Esophagus (tissue), 2 donors: ENCODE measurements around the gene THRAP3. TPM values are rescaled to one million over a fixed set of nuclear protein-coding genes. Genes with fewer than 3 reads are reported as not detected.
A peak's percentile ranks its signal among the peaks of the same experiment; 100 is the strongest.

Source experiments
- H3K27ac ChIP-seq, 2 donors: one replicate each; pipeline ENCODE4 v1.5.1; 2013; ENCODE audit warnings: low read depth in 2 of 2, mild to moderate bottlenecking in 2 of 2, inconsistent platforms in 1 of 2, low read length in 1 of 2, moderate library complexity in 1 of 2
- H3K27me3 ChIP-seq, 2 donors: one replicate each; pipeline ENCODE4 v1.6.1; 2013; ENCODE audit warnings: low read length in 2 of 2, control low read depth in 1 of 2, mild to moderate bottlenecking in 1 of 2; ENCODE audit not compliant: insufficient read depth in 2 of 2, control insufficient read depth in 1 of 2
- H3K36me3 ChIP-seq, 2 donors: one replicate each; pipeline ENCODE4 v1.6.1; 2013; ENCODE audit warnings: low read length in 1 of 2; ENCODE audit not compliant: control insufficient read depth in 2 of 2, insufficient read depth in 2 of 2
- H3K4me1 ChIP-seq, 2 donors: one replicate each; pipeline ENCODE4 v1.6.1; 2013; ENCODE audit warnings: low read length in 1 of 2; ENCODE audit not compliant: control insufficient read depth in 2 of 2, insufficient read depth in 2 of 2
- H3K4me3 ChIP-seq, 2 donors: one replicate each; pipeline ENCODE4 v1.5.1; 2013; ENCODE audit warnings: low read length in 2 of 2, mild to moderate bottlenecking in 2 of 2, low read depth in 1 of 2, moderate library complexity in 1 of 2
- H3K9me3 ChIP-seq, 2 donors: one replicate each; pipeline ENCODE4 v1.6.1; 2013; ENCODE audit warnings: mild to moderate bottlenecking in 2 of 2, low read depth in 1 of 2, low read length in 1 of 2, moderate library complexity in 1 of 2; ENCODE audit not compliant: control insufficient read depth in 2 of 2, insufficient read depth in 1 of 2
- WGBS, 2 donors: extraction: QIAGEN DNeasy Blood & Tissue Kit; methylation state at CpG; one replicate each; pipeline ENCODE4 v1.1.7; 2013; 5-methylcytosine and 5-hydroxymethylcytosine counted together
- polyA plus RNA-seq, 2 donors: library from polyadenylated mRNA; stranded (reverse); fragments of 200-250 nt; gene quantifications; one replicate each; pipeline ENCODE4 v1.2.3, GENCODE V29; 2013
- donor health status: healthy with polysubstance abuse.
- donor health status: Bipolar disorder and iron deficiency.

Gene THRAP3
- polyA plus RNA-seq = 10 to 100 TPM; 19.5 to 30.8 TPM

DNA sequence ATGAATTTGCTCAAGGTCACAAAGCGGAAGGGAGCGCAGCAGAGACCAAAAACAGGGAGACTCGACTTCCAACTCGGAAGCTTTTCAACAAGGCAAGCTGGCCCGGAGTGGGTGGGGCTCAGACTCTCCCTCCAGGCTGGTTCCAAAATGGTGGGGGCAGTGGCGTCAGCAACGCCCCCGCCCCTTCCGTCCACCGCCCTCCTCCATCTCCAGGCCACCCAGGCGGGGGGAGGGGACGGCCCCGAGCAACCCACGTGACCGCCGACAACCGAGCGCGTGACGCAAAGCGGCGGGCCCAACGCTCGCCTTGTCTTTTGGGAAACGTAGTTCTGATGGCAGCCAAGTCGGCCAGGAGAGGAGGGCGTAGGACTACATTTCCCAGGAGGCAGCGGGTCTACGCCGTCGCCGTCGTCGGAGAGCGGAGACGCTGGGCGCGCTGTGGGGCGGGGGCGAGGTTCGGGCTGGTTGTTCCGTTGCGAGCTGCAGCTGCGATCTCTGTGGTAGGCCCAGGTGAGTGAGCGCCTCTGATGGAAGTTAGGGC is at the start of gene THRAP3:
TSS of gene THRAP3 (plus strand) at position 448 of the 541 bp plus-strand sequence. CDS start 58,121 bp downstream, outside the sequence.
- WGBS, 2 donors = 0 to 1% methylated on average over 43 to 45 of the region's 45 CpGs
- peak within 1 kb of the TSS; percentile 62 to 67 for H3K4me3 ChIP-seq
- H3K4me1 ChIP-seq = no peaks in the 10 kb centered on the region
- peak within 1 kb of the TSS; percentile 98 to 99 for H3K27ac ChIP-seq
- no peaks in the 10 kb centered on the region for H3K27me3 ChIP-seq
- no peaks in the 10 kb centered on the region for H3K9me3 ChIP-seq
- H3K36me3 ChIP-seq = peaks cover 0 to 4% of the 10 kb centered on the region in 2 donors

GRCh38 chr1:36174713-36175112 is 49.5 kb upstream of the THRAP3 start:
- H3K4me1 ChIP-seq = peaks cover 8 to 10% of the 10 kb centered on the region in 2 donors
- peak overlapping the region in 1 of 2 donors; percentile 5 for H3K27ac ChIP-seq
- no peak overlapping the region for H3K4me3 ChIP-seq
- H3K27me3 ChIP-seq = no peaks in the 10 kb centered on the region
- H3K36me3 ChIP-seq = peaks cover 40 to 80% of the 10 kb centered on the region in 2 donors
- H3K9me3 ChIP-seq = no peaks in the 10 kb centered on the region
- WGBS, 2 donors = 51 to 64% methylated on average over 11 of the region's 11 CpGs

GRCh38 chr1:36175137-36176095 is 48.8 kb upstream of the THRAP3 start:
- peak overlapping the region; percentile 5 to 17 for H3K27ac ChIP-seq
- H3K4me3 ChIP-seq = no peak overlapping the region
- 82% methylated on average over 11 of the region's 11 CpGs for WGBS, 2 donors
- peaks cover 8 to 10% of the 10 kb centered on the region in 2 donors for H3K4me1 ChIP-seq
- no peaks in the 10 kb centered on the region for H3K27me3 ChIP-seq
- no peaks in the 10 kb centered on the region for H3K9me3 ChIP-seq
- peaks cover 46 to 86% of the 10 kb centered on the region in 2 donors for H3K36me3 ChIP-seq

- Histone ChIP-seq H3K4me3 (no peak overlapping the region), H3K27me3 (no peaks in the 10 kb centered on the region), H3K9me3 (no peaks in the 10 kb centered on the region), H3K27ac (peak overlapping the region in 1 of 2 donors; percentile 17), H3K4me1 (peaks cover 5 to 7% of the 10 kb centered on the region in 2 donors), H3K36me3 (peaks cover 48 to 84% of the 10 kb centered on the region in 2 donors)
- 84 to 90% methylated on average over 64 to 76 of the region's 76 CpGs for WGBS, 2 donors
Observed at GRCh38 chr1:36176106-36176949, 47.9 kb upstream of the THRAP3 start.

GRCh38 chr1:36177589-36178431 is 46.4 kb upstream of the THRAP3 start:
- peaks cover 5 to 7% of the 10 kb centered on the region in 2 donors for H3K4me1 ChIP-seq
- H3K4me3 ChIP-seq = no peak overlapping the region
- H3K36me3 ChIP-seq = peaks cover 42 to 72% of the 10 kb centered on the region in 2 donors
- H3K27me3 ChIP-seq = no peaks in the 10 kb centered on the region
- WGBS, 2 donors = 80 to 90% methylated on average over 32 to 33 of the region's 33 CpGs
- H3K9me3 ChIP-seq = no peaks in the 10 kb centered on the region
- no peak overlapping the region for H3K27ac ChIP-seq

- Histone ChIP-seq H3K36me3 (peaks cover 40 to 66% of the 10 kb centered on the region in 2 donors), H3K4me1 (peaks cover 4 to 7% of the 10 kb centered on the region in 2 donors), H3K27ac (peak overlapping the region in 1 of 2 donors; percentile 1), H3K9me3 (no peaks in the 10 kb centered on the region), H3K4me3 (no peak overlapping the region), H3K27me3 (no peaks in the 10 kb centered on the region)
- WGBS, 2 donors = 66 to 83% methylated on average over 60 to 62 of the region's 62 CpGs
Observed at GRCh38 chr1:36178471-36179219, 45.6 kb upstream of the THRAP3 start.

DNA sequence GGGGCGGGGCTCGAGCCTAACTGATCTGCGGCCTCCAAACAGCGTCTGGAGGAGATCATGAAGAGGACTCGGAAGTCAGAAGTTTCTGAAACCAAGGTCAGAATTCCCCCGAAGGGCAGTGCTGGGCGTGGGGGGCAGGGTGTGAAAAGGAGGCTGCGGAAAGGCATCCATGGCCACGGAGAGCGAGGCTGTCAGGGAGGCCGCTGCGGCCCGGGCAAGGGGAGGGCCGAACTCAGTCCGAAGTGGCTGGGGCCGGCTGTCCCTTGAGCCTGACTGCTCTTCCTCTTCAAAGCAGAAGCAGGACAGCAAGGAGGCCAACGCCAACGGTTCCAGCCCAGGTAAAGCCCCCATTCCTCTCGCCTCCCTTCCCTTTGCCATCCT is 45.0 kb upstream of the THRAP3 start:
- 84 to 92% methylated on average over 19 of the region's 19 CpGs for WGBS, 2 donors
- peaks cover 35 to 60% of the 10 kb centered on the region in 2 donors for H3K36me3 ChIP-seq
- peaks cover 4 to 7% of the 10 kb centered on the region in 2 donors for H3K4me1 ChIP-seq
- no peaks in the 10 kb centered on the region for H3K27me3 ChIP-seq
- no peak overlapping the region for H3K4me3 ChIP-seq
- peak overlapping the region in 1 of 2 donors; percentile 1 for H3K27ac ChIP-seq
- H3K9me3 ChIP-seq = no peaks in the 10 kb centered on the region

DNA sequence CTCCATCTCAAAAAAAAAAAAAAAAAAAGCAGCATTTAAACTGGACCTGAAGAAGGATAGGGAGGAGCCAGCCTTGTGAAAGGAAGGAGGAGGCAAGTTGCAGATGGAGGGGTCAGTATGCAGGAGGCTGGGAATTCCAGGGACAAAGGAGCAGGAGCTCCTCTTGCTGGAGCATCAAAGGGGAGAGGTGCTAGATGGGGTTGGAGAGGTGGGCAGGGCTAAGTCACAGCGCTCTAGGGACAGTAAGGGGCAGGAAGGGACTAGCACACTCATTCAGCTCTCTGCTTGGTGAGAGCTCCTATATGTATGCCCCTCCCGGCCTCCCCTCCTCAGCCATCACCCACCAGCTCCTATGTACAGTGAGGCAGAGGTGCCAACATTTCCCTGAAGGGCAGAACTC is 41.5 kb upstream of the THRAP3 start:
- Histone ChIP-seq H3K4me3 (no peak overlapping the region), H3K27ac (peak overlapping the region; percentile 22 to 34), H3K36me3 (peaks cover 22 to 30% of the 10 kb centered on the region in 2 donors), H3K4me1 (peaks cover 0 to 4% of the 10 kb centered on the region in 2 donors), H3K27me3 (no peaks in the 10 kb centered on the region), H3K9me3 (no peaks in the 10 kb centered on the region)
- 74% methylated on average over 2 of the region's 2 CpGs for WGBS, 2 donors
